Loucy (cell line): Measurements from ENCODE around the gene FOXC1.

ENCODE experiments used
- H2AFZ ChIP-seq: fragments of 200-600 bp; sonication (generic); 2 replicates; pipeline ENCODE4 v1.6.0; 2016; ENCODE audit warnings: antibody characterized with exemption, mild to moderate bottlenecking, low read length, moderate library complexity
- H3F3A ChIP-seq: fragments of 200-600 bp; 2 replicates; pipeline ENCODE4 v1.6.0; 2016; ENCODE audit warnings: antibody characterized with exemption, low read depth, mild to moderate bottlenecking
- H3K27me3 ChIP-seq: fragments of 200-600 bp; sonication (generic); 2 replicates; pipeline ENCODE4 v1.6.1; 2014; ENCODE audit warnings: low read length, mild to moderate bottlenecking; ENCODE audit not compliant: insufficient read depth, poor library complexity, severe bottlenecking
- H3K36me3 ChIP-seq: fragments of 200-600 bp; sonication (generic); 2 replicates; pipeline ENCODE4 v1.6.1; 2016; ENCODE audit warnings: low read length; ENCODE audit not compliant: insufficient read depth
- H3K4me1 ChIP-seq: fragments of 200-600 bp; sonication (generic); 2 replicates; pipeline ENCODE4 v1.5.1; 2014; ENCODE audit warnings: low read length, mild to moderate bottlenecking; ENCODE audit not compliant: insufficient read depth, poor library complexity, severe bottlenecking
- H3K4me2 ChIP-seq: fragments of 200-600 bp; sonication (generic); 2 replicates; pipeline ENCODE4 v1.6.0; 2014; ENCODE audit warnings: antibody characterized with exemption, low read length, low read depth, mild to moderate bottlenecking; ENCODE audit not compliant: poor library complexity, severe bottlenecking
- H3K4me3 ChIP-seq: fragments of 200-600 bp; sonication (generic); 2 replicates; pipeline ENCODE4 v1.5.1; 2014; ENCODE audit warnings: low read length, mild to moderate bottlenecking, mixed read lengths; ENCODE audit not compliant: poor library complexity, severe bottlenecking
- H3K79me2 ChIP-seq: fragments of 200-600 bp; sonication (generic); 2 replicates; pipeline ENCODE4 v1.6.1; 2014; ENCODE audit warnings: low read length; ENCODE audit not compliant: insufficient read depth
- H3K9ac ChIP-seq: fragments of 200-600 bp; sonication (generic); 2 replicates; pipeline ENCODE4 v1.6.0; 2014; ENCODE audit warnings: mild to moderate bottlenecking, low read depth, low read length, moderate library complexity; ENCODE audit not compliant: poor library complexity, severe bottlenecking
- H3K9me2 ChIP-seq: fragments of 200-600 bp; sonication (generic); replicated peaks from 2 replicates; pipeline ENCODE4 v1.6.1; 2016; ENCODE audit warnings: low read depth, low read length, mixed read lengths
- H3K9me3 ChIP-seq: fragments of 200-600 bp; sonication (generic); 2 replicates; pipeline ENCODE4 v1.6.1; 2014; ENCODE audit warnings: mild to moderate bottlenecking, antibody characterized with exemption, low read length, low read depth; ENCODE audit not compliant: insufficient read depth
- H4K20me1 ChIP-seq: fragments of 200-600 bp; sonication (generic); 2 replicates; pipeline ENCODE4 v1.6.0; 2014; ENCODE audit warnings: antibody characterized with exemption, low read length, mild to moderate bottlenecking; ENCODE audit not compliant: insufficient read depth, poor library complexity, severe bottlenecking
- CTCF ChIP-seq: fragments of 200-600 bp; sonication (generic); conservative IDR thresholded peaks from 2 replicates; pipeline ENCODE4 v1.5.1; 2014; ENCODE audit warnings: mild to moderate bottlenecking, antibody characterized with exemption, low read length
- EZH2phosphoT487 ChIP-seq: fragments of 200-600 bp; IDR thresholded peaks from 2 replicates; pipeline ENCODE4 v1.6.1; 2018; ENCODE audit warnings: antibody characterized with exemption, mild to moderate bottlenecking, moderate library complexity, borderline replicate concordance

FOXC1 gene

GRCh38 chr6:1640476-1640875, 30.8 kb downstream of the FOXC1 start:
- Histone ChIP-seq H4K20me1 (no peaks in the 10 kb centered on the region), H3K27me3 (no peaks in the 10 kb centered on the region), H3K36me3 (no peaks in the 10 kb centered on the region), H3K79me2 (no peaks in the 10 kb centered on the region), H3K4me1 (peaks cover 16% of the 10 kb centered on the region), H3F3A (no peaks in the 10 kb centered on the region), H3K9me3 (no peaks in the 10 kb centered on the region), H3K9ac (no peak overlapping the region), H3K4me3 (no peak overlapping the region), H3K4me2 (no peak overlapping the region), H2AFZ (no peak overlapping the region), H3K9me2 (no peaks in the 10 kb centered on the region)
- TF ChIP-seq EZH2phosphoT487 (no peak), CTCF (no peak)

DNA sequence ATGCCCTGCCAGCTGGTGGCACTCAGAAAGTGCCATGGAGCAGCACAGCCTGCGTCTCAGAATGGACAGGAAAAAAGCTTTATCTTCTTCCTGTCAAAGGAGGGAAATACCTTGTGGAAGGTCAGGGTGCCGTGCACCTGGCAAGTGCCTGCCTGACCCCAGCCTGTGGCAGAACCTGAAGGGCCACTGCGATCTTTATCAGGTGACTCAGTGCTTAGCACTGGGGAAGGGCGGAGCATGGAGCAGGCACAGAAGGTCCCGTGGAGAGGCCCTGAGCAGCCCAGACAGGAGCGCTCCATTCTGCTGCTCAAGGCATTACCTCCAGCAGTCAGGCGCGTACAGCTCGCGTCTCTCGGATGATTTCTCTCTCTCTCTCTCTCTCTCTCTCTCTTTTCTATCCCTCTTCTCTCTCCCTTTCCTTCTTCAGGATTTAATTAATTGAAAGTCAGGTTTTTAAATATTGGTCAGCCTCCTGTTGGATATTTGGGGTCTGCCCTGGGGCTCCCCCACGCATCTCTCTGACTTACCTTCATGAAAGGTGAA, 31.7 kb downstream of the FOXC1 start:
- H3F3A ChIP-seq, result no peaks in the 10 kb centered on the region
- no peak overlapping the region for H3K9ac ChIP-seq
- no peak overlapping the region for H3K4me3 ChIP-seq
- no peaks in the 10 kb centered on the region for H3K79me2 ChIP-seq
- no peaks in the 10 kb centered on the region for H3K27me3 ChIP-seq
- H3K9me3 ChIP-seq, result no peaks in the 10 kb centered on the region
- no peaks in the 10 kb centered on the region for H3K36me3 ChIP-seq
- peaks cover 16% of the 10 kb centered on the region for H3K4me1 ChIP-seq
- no peak overlapping the region for H2AFZ ChIP-seq
- H3K4me2 ChIP-seq, result no peak overlapping the region
- no peaks in the 10 kb centered on the region for H4K20me1 ChIP-seq
- H3K9me2 ChIP-seq, result no peaks in the 10 kb centered on the region
- TF ChIP-seq CTCF, result no peak

DNA sequence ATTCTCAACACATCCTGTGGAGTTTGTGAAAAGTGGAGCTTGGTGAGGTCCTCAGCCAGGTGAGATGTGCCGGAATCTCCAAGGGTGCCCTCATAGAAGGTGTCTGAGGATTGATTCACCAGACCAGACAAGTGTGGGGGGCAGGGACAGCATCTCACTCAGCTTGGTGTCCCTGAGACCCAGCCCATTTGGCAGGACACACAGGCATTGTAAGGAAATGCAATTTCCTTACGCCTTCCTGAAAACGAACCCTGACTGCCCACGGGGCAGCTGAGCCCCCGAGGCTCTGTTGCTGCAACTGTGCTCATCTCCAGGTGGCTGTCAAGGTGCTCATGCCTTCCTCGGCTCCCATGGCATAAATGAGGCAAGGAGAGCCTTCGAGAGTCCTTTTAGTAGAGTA, 33.4 kb downstream of the FOXC1 start:
- Histone ChIP-seq H3K79me2 (no peaks in the 10 kb centered on the region), H3K4me3 (no peak overlapping the region), H2AFZ (no peak overlapping the region), H3K36me3 (no peaks in the 10 kb centered on the region), H3F3A (no peaks in the 10 kb centered on the region), H3K4me2 (no peak overlapping the region), H3K4me1 (peaks cover 16% of the 10 kb centered on the region), H3K9me2 (no peaks in the 10 kb centered on the region), H3K9me3 (no peaks in the 10 kb centered on the region), H3K9ac (no peak overlapping the region), H3K27me3 (no peaks in the 10 kb centered on the region), H4K20me1 (no peaks in the 10 kb centered on the region)
- TF ChIP-seq EZH2phosphoT487, result no peak
- no peak for TF ChIP-seq CTCF
